MCF 10A (cell line): ENCODE data around the gene PVALB. TPM values are rescaled to one million over a fixed set of nuclear protein-coding genes. Genes with fewer than 3 reads are reported as not detected.

Experiments used
- BruUV-seq: library from RNA; stranded (reverse); fragments of 400-500 nt; replicated peaks from 2 replicates; lab custom pipeline; 2021; lab: Mats Ljungman, UMichigan
- CTCF ChIA-PET: fragments of 300-600 bp; sonication (Branson Sonifier 250); formaldehyde crosslinking; extraction: SDS; loops from one replicate; lab custom pipeline; 2021; ENCODE audit warnings: antibody characterized with exemption, inconsistent platforms; lab: Yijun Ruan, JAX
- POLR2A ChIA-PET: fragments of 300-600, 350-650 bp; sonication (Branson Sonifier 250); formaldehyde crosslinking; extraction: SDS; loops from one replicate; lab custom pipeline; 2020; ENCODE audit warnings: antibody characterized with exemption, inconsistent platforms; lab: Yijun Ruan, JAX
- DNase-seq: peaks from one replicate; pipeline ENCODE4 v3.0.0-alpha.2; 2018; ENCODE audit not compliant: unreplicated experiment
- H3K27ac Mint-ChIP-seq: one replicate; pipeline ENCODE4 v1.8.0; 2022; ENCODE audit warnings: mild to moderate bottlenecking, low read depth, mixed read lengths; ENCODE audit not compliant: unreplicated experiment
- H3K27me3 Mint-ChIP-seq: one replicate; pipeline ENCODE4 v1.8.0; 2022; ENCODE audit warnings: mixed read lengths; ENCODE audit not compliant: insufficient read depth, unreplicated experiment
- H3K36me3 Mint-ChIP-seq: one replicate; pipeline ENCODE4 v1.8.0; 2022; ENCODE audit warnings: mild to moderate bottlenecking, moderate library complexity, mixed read lengths; ENCODE audit not compliant: insufficient read depth, unreplicated experiment
- H3K4me1 Mint-ChIP-seq: one replicate; pipeline ENCODE4 v1.8.0; 2022; ENCODE audit warnings: mixed read lengths; ENCODE audit not compliant: insufficient read depth, unreplicated experiment
- H3K4me3 Mint-ChIP-seq: one replicate; pipeline ENCODE4 v1.8.0; 2022; ENCODE audit warnings: mild to moderate bottlenecking, moderate library complexity, mixed read lengths; ENCODE audit not compliant: unreplicated experiment
- H3K9me3 Mint-ChIP-seq: one replicate; pipeline ENCODE4 v1.8.0; 2022; ENCODE audit warnings: mixed read lengths; ENCODE audit not compliant: unreplicated experiment
- intact Hi-C: fragments of 100-400 bp; cut with micrococcal nuclease; formaldehyde crosslinking; loops from 2 replicates; pipeline ENCODE4 v1.14.1; 2022
- total RNA-seq: library from RNA; stranded (reverse); gene quantifications from 2 replicates; pipeline ENCODE4 v1.2.3, GENCODE V29; 2022
- TF ChIP-seq, protein P1 (sequence below): fragments of 200-600 bp; IDR thresholded peaks from one replicate; pipeline ENCODE4 v1.8.0; 2022; ENCODE audit warnings: antibody characterized with exemption, mild to moderate bottlenecking; ENCODE audit not compliant: unreplicated experiment

The PVALB gene
- total RNA-seq, 1 experiment from 2014 or later: not detected

DNA sequence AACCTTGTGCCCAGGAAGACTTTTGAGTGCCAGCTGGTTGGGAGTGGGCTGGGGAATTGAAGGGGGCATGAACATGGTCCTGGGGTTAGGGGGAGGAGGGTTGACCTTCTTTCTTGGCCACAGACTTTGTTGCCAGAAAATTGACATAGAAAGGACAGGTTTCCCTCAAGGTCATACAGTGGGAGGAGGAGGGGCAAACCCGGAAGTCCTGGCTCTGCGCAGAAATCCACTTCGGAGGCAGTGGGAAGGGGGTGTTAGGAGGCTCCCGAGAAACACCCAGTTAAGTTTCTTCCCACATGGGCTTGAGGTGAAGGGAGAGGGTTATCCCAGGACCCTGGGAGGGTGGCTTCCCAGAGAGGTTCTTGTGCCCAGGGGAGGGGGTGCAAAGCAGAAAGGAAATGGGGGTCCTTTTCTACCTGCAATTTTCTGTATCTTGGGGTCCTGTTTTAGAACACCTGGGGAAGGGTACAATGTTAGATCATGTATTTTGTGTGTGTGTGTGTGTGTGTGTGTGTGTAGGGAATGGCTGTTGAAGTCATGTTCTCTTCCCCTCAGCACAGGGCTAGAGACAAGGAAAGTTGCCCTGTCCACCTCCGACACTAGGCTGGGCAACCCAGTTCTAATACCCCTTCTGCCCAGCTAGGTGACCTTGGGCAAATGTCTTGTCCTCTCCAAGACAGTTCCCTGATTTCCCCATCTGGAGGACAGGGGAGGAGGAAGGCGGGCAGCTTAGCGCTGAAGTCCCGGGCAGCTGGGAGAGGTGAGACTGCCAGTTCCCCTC lies 1.1 kb downstream of the PVALB start:
- ChIA-PET POLR2A (no interaction called here), CTCF (interaction anchor here (1.6 kb wide), 1 partner anchor 40 kb away, joined by 4 read pairs; no protein-coding TSS in a partner anchor)
- H3K9me3 Mint-ChIP-seq: no peaks in the 10 kb centered on the region
- BruUV-seq: no TSS peak
- TF ChIP-seq, protein P1, sequence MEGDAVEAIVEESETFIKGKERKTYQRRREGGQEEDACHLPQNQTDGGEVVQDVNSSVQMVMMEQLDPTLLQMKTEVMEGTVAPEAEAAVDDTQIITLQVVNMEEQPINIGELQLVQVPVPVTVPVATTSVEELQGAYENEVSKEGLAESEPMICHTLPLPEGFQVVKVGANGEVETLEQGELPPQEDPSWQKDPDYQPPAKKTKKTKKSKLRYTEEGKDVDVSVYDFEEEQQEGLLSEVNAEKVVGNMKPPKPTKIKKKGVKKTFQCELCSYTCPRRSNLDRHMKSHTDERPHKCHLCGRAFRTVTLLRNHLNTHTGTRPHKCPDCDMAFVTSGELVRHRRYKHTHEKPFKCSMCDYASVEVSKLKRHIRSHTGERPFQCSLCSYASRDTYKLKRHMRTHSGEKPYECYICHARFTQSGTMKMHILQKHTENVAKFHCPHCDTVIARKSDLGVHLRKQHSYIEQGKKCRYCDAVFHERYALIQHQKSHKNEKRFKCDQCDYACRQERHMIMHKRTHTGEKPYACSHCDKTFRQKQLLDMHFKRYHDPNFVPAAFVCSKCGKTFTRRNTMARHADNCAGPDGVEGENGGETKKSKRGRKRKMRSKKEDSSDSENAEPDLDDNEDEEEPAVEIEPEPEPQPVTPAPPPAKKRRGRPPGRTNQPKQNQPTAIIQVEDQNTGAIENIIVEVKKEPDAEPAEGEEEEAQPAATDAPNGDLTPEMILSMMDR: no peak
- DNase-seq: no peak
- no peak overlapping the region for H3K27ac Mint-ChIP-seq
- peaks cover 5% of the 10 kb centered on the region for H3K4me1 Mint-ChIP-seq
- peaks cover 86% of the 10 kb centered on the region for H3K27me3 Mint-ChIP-seq
- no peak overlapping the region for H3K4me3 Mint-ChIP-seq
- intact Hi-C loops: no loop called here
- no peaks in the 10 kb centered on the region for H3K36me3 Mint-ChIP-seq

DNA sequence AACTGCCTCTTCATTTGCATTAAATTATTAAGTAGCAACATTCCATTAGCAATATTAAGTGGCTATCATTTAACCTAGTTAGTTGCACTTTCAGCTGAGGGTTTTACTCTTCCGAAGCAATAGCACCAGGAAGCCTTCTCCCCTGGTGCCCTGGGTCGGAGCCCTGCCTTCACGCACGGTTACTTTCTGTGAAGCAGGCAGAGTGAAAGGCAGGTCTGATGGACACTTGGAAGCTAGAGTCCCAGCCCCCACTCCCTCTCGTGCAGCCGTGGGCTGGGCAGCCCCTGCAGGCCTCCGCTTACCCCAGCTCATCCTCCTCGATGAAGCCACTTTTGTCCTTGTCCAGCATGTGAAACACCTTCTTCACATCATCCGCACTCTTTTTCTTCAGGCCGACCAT lies 2.0 kb downstream of the PVALB start:
- no TSS peak for BruUV-seq
- CTCF ChIA-PET: no interaction called here
- peaks cover 83% of the 10 kb centered on the region for H3K27me3 Mint-ChIP-seq
- DNase-seq: no peak
- H3K4me3 Mint-ChIP-seq: no peak overlapping the region
- H3K4me1 Mint-ChIP-seq: peaks cover 5% of the 10 kb centered on the region
- POLR2A ChIA-PET: no interaction called here
- intact Hi-C loops: no loop called here
- H3K36me3 Mint-ChIP-seq: no peaks in the 10 kb centered on the region
- TF ChIP-seq, protein P1: no peak
- H3K9me3 Mint-ChIP-seq: no peaks in the 10 kb centered on the region
- no peak overlapping the region for H3K27ac Mint-ChIP-seq

DNA sequence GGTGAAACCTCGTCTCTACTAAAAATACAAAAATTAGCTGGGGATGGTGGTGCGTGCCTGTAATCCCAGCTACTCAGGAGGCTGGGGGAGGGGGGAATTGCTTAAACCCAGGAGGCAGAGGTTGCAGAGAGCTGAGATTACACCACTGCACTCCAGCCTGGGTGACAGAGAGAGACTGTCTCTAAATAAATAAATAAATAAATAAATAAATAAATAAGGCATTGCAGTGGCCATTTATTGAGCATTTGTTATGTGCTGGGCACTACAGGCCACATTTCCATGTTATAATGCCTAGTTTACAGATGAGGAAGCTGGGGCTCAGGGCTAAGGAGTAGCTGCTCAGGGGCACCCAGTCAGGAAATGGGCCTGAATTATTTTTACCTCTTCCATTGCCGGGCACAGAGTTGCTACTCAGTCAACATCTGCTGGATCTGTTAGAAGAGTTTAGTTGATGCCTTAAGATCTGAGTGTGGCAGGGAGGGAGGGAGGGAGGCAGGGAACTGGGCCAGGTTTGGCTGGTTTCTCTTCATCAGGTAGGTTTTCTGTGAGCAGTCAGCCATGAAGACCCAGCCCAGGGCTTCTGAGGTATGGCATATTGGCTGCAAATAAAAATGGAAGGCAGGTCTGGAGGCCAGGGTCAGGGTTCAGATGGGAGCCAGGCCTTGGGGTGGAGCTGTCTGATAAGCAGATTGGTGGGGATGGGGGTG lies 5.6 kb downstream of the PVALB start:
- no peak overlapping the region for H3K27ac Mint-ChIP-seq
- no peak overlapping the region for H3K4me3 Mint-ChIP-seq
- ChIA-PET POLR2A (no interaction called here), CTCF (interaction anchor here (0.6 to 1.0 kb wide), 2 partner anchors 43 to 45 kb away, joined by 3 to 4 read pairs; no protein-coding TSS in a partner anchor)
- H3K4me1 Mint-ChIP-seq: no peaks in the 10 kb centered on the region
- TF ChIP-seq, protein P1: no peak
- intact Hi-C loops: no loop called here
- peaks cover 49% of the 10 kb centered on the region for H3K27me3 Mint-ChIP-seq
- no peaks in the 10 kb centered on the region for H3K36me3 Mint-ChIP-seq
- no peaks in the 10 kb centered on the region for H3K9me3 Mint-ChIP-seq
- BruUV-seq: no TSS peak
- no peak for DNase-seq

DNA sequence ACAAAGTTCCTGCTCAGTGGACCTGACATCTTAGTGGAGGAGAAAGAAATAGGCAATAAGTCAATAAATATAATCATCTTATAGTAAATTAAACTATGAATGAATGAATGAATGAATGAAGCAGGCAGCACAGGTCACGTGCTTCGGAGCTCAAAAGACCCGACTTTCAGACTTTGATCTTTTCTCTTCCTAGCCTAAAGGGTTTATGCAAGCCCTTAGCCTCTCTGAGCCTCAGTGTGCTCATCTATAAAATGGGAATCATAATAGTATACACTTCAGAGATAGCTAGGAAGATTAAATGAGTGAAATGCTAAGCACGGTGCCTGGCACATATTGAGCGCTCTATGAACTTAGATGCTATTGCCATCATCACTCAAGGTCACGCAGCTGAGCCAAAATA lies 7.5 kb downstream of the PVALB start:
- CTCF ChIA-PET: interaction anchor here (0.6 to 1.2 kb wide), 2 partner anchors 26 to 36 kb away, joined by 3 read pairs; no protein-coding TSS in a partner anchor
- no TSS peak for BruUV-seq

More for the DNA sequence above, 7.5 kb downstream of the PVALB start:
- no peak for DNase-seq
- no peak overlapping the region for H3K4me3 Mint-ChIP-seq
- H3K27ac Mint-ChIP-seq: no peak overlapping the region
- no peaks in the 10 kb centered on the region for H3K36me3 Mint-ChIP-seq
- peaks cover 47% of the 10 kb centered on the region for H3K27me3 Mint-ChIP-seq
- TF ChIP-seq, protein P1: no peak
- intact Hi-C loops: loop anchor here (10.0 kb wide), 1 partner anchor 95 kb away; no protein-coding TSS in a partner anchor
- no peaks in the 10 kb centered on the region for H3K4me1 Mint-ChIP-seq
- no peaks in the 10 kb centered on the region for H3K9me3 Mint-ChIP-seq
- POLR2A ChIA-PET: interaction anchor here (1.3 kb wide), 1 partner anchor 11 kb away, joined by 3 read pairs; no protein-coding TSS in a partner anchor
